ENCODE results near the gene AFAP1L2. TPM values are rescaled to one million over a fixed set of nuclear protein-coding genes. Genes with fewer than 3 reads are reported as not detected.
A peak's percentile ranks its signal among the peaks of the same experiment; 100 is the strongest.

AFAP1L2 gene
- 29.5 TPM for total RNA-seq

DNA sequence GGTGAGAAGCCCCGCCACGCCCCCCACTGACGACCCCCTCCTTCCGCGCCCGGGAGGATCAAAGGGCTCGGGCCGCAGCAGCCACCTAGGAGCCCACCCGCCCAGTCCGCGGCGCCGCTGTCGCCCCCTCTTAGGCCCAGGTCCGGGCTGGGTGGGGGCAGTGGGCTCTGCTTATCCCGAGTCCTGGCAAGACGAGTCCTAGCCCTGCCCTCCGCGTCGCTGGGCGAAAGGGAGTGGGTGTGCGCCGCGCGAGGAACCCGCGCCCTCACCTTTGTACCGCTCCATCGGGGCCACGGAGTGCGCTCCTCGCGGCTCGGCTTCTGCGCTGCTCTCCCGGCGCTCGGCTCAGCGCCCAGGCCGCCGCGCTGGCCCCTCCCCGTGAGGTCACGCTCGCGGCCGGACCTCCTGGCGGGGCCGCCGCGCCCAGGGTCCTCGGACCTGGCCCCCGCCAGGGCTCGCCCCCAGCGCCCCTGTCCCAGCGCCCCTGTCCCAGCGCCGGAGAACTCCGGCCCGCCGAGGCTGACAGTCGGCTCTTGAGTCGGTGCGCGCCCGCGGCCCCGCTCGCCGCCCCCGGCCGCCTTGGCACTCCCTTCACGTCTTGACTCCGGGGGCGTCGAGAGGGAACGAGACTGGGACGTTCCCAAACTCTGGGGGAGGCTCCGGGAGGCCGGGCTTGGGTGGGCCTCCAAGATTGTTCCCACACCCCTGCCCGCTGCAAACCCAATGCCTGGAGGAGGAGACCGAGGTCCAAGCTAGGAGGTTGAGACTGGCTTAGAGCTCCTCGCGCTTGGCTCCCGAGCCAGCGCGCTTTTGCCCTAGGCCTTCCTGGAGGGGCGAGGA, at the start of gene AFAP1L2:
Gene AFAP1L2 (minus strand): TSS at position 332 of the 840 bp plus-strand sequence. CDS start 47 bp downstream, at position 285.
- peaks cover 57% of the 10 kb centered on the region for H3K4me1 ChIP-seq
- H3K9me3 ChIP-seq, result no peaks in the 10 kb centered on the region
- no peaks in the 10 kb centered on the region for H3K27me3 ChIP-seq
- peak within 1 kb of the TSS; percentile 73 to 78 for H3K4me3 ChIP-seq
- intact Hi-C loops (cut with DNase I), result loop anchor here (10.0 kb wide), 1 partner anchor 100 kb away; no protein-coding TSS in a partner anchor
- H3K27ac ChIP-seq, result peak within 1 kb of the TSS; percentile 91
- H3K36me3 ChIP-seq, result no peaks in the 10 kb centered on the region
- TF ChIP-seq, protein P1, sequence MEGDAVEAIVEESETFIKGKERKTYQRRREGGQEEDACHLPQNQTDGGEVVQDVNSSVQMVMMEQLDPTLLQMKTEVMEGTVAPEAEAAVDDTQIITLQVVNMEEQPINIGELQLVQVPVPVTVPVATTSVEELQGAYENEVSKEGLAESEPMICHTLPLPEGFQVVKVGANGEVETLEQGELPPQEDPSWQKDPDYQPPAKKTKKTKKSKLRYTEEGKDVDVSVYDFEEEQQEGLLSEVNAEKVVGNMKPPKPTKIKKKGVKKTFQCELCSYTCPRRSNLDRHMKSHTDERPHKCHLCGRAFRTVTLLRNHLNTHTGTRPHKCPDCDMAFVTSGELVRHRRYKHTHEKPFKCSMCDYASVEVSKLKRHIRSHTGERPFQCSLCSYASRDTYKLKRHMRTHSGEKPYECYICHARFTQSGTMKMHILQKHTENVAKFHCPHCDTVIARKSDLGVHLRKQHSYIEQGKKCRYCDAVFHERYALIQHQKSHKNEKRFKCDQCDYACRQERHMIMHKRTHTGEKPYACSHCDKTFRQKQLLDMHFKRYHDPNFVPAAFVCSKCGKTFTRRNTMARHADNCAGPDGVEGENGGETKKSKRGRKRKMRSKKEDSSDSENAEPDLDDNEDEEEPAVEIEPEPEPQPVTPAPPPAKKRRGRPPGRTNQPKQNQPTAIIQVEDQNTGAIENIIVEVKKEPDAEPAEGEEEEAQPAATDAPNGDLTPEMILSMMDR (IDR thresholded peaks at IDR 0.05), result no peak
- TF ChIP-seq POLR2AphosphoS5 (IDR thresholded peaks at IDR 0.05; ENCODE audit: insufficient read depth in 1 of 2, low read depth in 1 of 2), result peak in 1 of 2 donors; percentile 63
- no peak for DNase-seq (ENCODE audit: extremely low spot score in 2 of 2)

DNA sequence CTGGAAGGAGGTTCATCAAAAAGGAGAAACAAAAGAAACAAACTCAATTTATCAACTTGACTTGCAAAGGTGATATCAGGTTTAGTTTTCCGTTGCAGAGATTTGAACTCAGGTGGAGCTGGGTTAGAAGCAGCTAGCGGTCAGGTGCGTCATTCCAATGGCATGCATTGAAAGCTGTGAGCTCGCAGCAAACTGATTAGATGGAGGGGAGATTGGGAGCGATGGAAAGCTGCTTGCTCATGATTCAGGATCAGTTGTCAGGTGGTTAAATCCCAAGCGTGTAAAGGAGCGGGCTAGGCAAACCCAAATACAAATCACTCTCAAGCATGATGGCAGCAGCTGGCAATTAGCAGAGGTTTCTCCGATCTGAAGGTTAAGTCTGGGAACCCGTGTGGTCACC, 49.3 kb upstream of the AFAP1L2 start:
- peaks cover 0 to 26% of the 10 kb centered on the region in 2 donors for H3K36me3 ChIP-seq
- DNase-seq (ENCODE audit: extremely low spot score in 2 of 2), result no peak
- H3K27ac ChIP-seq, result no peak overlapping the region
- H3K27me3 ChIP-seq, result no peaks in the 10 kb centered on the region
- no peaks in the 10 kb centered on the region for H3K9me3 ChIP-seq
- TF ChIP-seq, protein P1 (IDR thresholded peaks at IDR 0.05), result no peak
- TF ChIP-seq POLR2A (IDR thresholded peaks at IDR 0.05) (no peak), POLR2AphosphoS5 (IDR thresholded peaks at IDR 0.05; ENCODE audit: insufficient read depth in 1 of 2, low read depth in 1 of 2) (no peak)
- intact Hi-C loops (cut with DNase I), result no loop called here
- no peaks in the 10 kb centered on the region for H3K4me1 ChIP-seq
- H3K4me3 ChIP-seq, result no peak overlapping the region

GRCh38 chr10:114448897-114449296, 44.6 kb upstream of the AFAP1L2 start:
- intact Hi-C loops (cut with DNase I), result no loop called here
- H3K9me3 ChIP-seq, result no peaks in the 10 kb centered on the region
- no peak overlapping the region for H3K27ac ChIP-seq
- H3K4me1 ChIP-seq, result no peaks in the 10 kb centered on the region
- H3K36me3 ChIP-seq, result peaks cover 0 to 23% of the 10 kb centered on the region in 2 donors
- TF ChIP-seq, protein P1 (IDR thresholded peaks at IDR 0.05), result no peak
- TF ChIP-seq POLR2AphosphoS5 (IDR thresholded peaks at IDR 0.05; ENCODE audit: insufficient read depth in 1 of 2, low read depth in 1 of 2) (no peak), POLR2A (IDR thresholded peaks at IDR 0.05) (no peak)
- H3K4me3 ChIP-seq, result no peak overlapping the region
- no peak for DNase-seq (ENCODE audit: extremely low spot score in 2 of 2)
- H3K27me3 ChIP-seq, result no peaks in the 10 kb centered on the region

GRCh38 chr10:114445332-114445731, 41.0 kb upstream of the AFAP1L2 start:
- Histone ChIP-seq H3K36me3 (peaks cover 0 to 39% of the 10 kb centered on the region in 2 donors), H3K4me3 (no peak overlapping the region), H3K9me3 (no peaks in the 10 kb centered on the region), H3K4me1 (no peaks in the 10 kb centered on the region), H3K27me3 (no peaks in the 10 kb centered on the region), H3K27ac (no peak overlapping the region)
- DNase-seq (ENCODE audit: extremely low spot score in 2 of 2), result no peak
- intact Hi-C loops (cut with DNase I), result no loop called here
- no peak for TF ChIP-seq POLR2A (IDR thresholded peaks at IDR 0.05)
- no peak for TF ChIP-seq POLR2AphosphoS5 (IDR thresholded peaks at IDR 0.05; ENCODE audit: insufficient read depth in 1 of 2, low read depth in 1 of 2)
- TF ChIP-seq, protein P1 (IDR thresholded peaks at IDR 0.05), result no peak

GRCh38 chr10:114444819-114445218, 40.5 kb upstream of the AFAP1L2 start:
- H3K27ac ChIP-seq, result no peak overlapping the region
- peaks cover 0 to 44% of the 10 kb centered on the region in 2 donors for H3K36me3 ChIP-seq
- no peaks in the 10 kb centered on the region for H3K9me3 ChIP-seq
- intact Hi-C loops (cut with DNase I), result no loop called here
- TF ChIP-seq, protein P1 (IDR thresholded peaks at IDR 0.05), result no peak
- no peak for TF ChIP-seq POLR2AphosphoS5 (IDR thresholded peaks at IDR 0.05; ENCODE audit: insufficient read depth in 1 of 2, low read depth in 1 of 2)
- no peak for TF ChIP-seq POLR2A (IDR thresholded peaks at IDR 0.05)
- no peaks in the 10 kb centered on the region for H3K27me3 ChIP-seq
- H3K4me3 ChIP-seq, result no peak overlapping the region
- no peak for DNase-seq (ENCODE audit: extremely low spot score in 2 of 2)
- no peaks in the 10 kb centered on the region for H3K4me1 ChIP-seq

Measured in vagina (tissue), 2 donors.